Mucosa of descending colon (tissue), 3 donors: ENCODE results near the gene CLSTN2. TPM values are rescaled to one million over a fixed set of nuclear protein-coding genes. Genes with fewer than 3 reads are reported as not detected.

ENCODE experiments used
- ATAC-seq: fragments of 200-7000 bp; cut with Tn5 transposase; one replicate; pipeline ENCODE4 v1.9.1; 2020; ENCODE audit warnings: mild to moderate bottlenecking, moderate library complexity
- DNase-seq, 3 donors: peaks; one replicate each; pipeline ENCODE4 v3.0.0-alpha.2; 2020
- H3K36me3 ChIP-seq: fragments of 200-600 bp; one replicate; pipeline ENCODE4 v1.8.0; 2021; ENCODE audit warnings: low read depth, mild to moderate bottlenecking
- H3K4me1 ChIP-seq: fragments of 200-600 bp; one replicate; pipeline ENCODE4 v1.8.0; 2021; ENCODE audit warnings: low read depth, mild to moderate bottlenecking
- H3K4me3 ChIP-seq: fragments of 200-600 bp; one replicate; pipeline ENCODE4 v1.8.0; 2021; ENCODE audit warnings: mild to moderate bottlenecking
- H3K9me3 ChIP-seq: fragments of 200-600 bp; one replicate; pipeline ENCODE4 v1.8.0; 2021; ENCODE audit warnings: mild to moderate bottlenecking
- intact Hi-C, 2 donors: fragments of 100-400 bp; cut with DNase I in 1 of 2; cut with micrococcal nuclease in 1 of 2; formaldehyde crosslinking; loops; one replicate each; pipeline versions ENCODE4 v1.11.0 to v1.11.1; 2022; cut with DNase I, micrococcal nuclease
- total RNA-seq, 3 donors: library from RNA; stranded (reverse); fragmentation: NEBNext Ultra II Directional in 2 of 3; extraction: Animal tissue kit (Norgen Biotek cat#: 25700) in 2 of 3; gene quantifications; one replicate each; pipeline versions ENCODE4 v1.2.1 to v1.2.4, GENCODE V29; 2021 to 2023
- TF ChIP-seq, protein P1 (sequence below): fragments of 200-600 bp; IDR thresholded peaks from one replicate; pipeline ENCODE4 v1.8.0; 2022; ENCODE audit warnings: antibody characterized with exemption, mild to moderate bottlenecking
- donor health status: DM: no; HTN: no; CAD: no; lungs with moderate emphysema.
- donor health status: DM: no; HTN: no; CAD: no.
- donor health status: DM: no; HTN: yes; CAD: no.

Gene CLSTN2
- total RNA-seq, 3 donors from 2014 or later, result 0.90 to 5.3 (median 2.5) TPM

DNA sequence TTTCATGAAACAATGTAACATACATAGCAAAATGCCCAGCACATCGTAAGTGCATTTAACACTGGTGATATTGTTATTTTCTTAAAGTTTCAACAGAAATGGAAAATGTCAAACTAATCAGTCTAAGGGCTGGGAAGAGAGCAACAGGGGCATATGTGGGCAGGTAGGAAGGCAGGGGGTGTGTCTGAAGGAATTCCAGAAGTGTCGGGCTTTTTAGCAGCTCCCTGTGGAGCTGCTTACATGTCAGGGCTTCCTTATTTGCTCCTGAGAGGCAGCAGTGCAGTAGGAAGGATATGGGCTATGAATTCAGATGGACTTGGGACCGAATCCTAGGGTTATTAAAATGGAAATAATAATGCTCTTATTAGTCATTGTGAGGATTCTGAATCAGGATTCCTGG is 311.6 kb downstream of the CLSTN2 start:
- TF ChIP-seq, protein P1, sequence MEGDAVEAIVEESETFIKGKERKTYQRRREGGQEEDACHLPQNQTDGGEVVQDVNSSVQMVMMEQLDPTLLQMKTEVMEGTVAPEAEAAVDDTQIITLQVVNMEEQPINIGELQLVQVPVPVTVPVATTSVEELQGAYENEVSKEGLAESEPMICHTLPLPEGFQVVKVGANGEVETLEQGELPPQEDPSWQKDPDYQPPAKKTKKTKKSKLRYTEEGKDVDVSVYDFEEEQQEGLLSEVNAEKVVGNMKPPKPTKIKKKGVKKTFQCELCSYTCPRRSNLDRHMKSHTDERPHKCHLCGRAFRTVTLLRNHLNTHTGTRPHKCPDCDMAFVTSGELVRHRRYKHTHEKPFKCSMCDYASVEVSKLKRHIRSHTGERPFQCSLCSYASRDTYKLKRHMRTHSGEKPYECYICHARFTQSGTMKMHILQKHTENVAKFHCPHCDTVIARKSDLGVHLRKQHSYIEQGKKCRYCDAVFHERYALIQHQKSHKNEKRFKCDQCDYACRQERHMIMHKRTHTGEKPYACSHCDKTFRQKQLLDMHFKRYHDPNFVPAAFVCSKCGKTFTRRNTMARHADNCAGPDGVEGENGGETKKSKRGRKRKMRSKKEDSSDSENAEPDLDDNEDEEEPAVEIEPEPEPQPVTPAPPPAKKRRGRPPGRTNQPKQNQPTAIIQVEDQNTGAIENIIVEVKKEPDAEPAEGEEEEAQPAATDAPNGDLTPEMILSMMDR, result no peak
- intact Hi-C loops, result no loop called here
- ATAC-seq (no peak), DNase-seq (no peak)
- Histone ChIP-seq H3K36me3 (no peaks in the 10 kb centered on the region), H3K4me1 (no peaks in the 10 kb centered on the region), H3K4me3 (no peak overlapping the region), H3K9me3 (no peaks in the 10 kb centered on the region)

DNA sequence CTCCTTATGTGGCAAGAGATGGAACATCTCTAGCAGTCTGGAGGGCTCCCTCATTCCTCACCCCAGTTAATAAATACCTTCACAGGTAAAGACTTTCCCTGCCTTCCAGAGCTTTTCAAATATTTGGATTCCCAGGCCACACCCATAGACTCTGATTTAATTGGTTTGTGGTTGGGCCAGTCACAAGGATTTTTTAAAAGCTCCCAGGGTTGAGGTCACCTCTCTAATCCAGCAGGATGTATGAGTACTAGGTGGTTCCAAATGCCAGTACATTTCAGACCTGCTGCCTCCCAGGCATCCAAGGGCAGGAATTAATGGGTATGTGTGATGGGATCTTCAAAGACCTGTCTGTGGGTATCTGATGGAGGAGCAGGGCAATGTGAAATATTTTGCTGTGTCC is 312.8 kb downstream of the CLSTN2 start:
- DNase-seq (no peak), ATAC-seq (peak; percentile 34)
- H3K36me3 ChIP-seq, result no peaks in the 10 kb centered on the region
- no peak overlapping the region for H3K4me3 ChIP-seq
- intact Hi-C loops, result no loop called here
- no peaks in the 10 kb centered on the region for H3K9me3 ChIP-seq
- TF ChIP-seq, protein P1, result no peak
- H3K4me1 ChIP-seq, result no peaks in the 10 kb centered on the region

DNA sequence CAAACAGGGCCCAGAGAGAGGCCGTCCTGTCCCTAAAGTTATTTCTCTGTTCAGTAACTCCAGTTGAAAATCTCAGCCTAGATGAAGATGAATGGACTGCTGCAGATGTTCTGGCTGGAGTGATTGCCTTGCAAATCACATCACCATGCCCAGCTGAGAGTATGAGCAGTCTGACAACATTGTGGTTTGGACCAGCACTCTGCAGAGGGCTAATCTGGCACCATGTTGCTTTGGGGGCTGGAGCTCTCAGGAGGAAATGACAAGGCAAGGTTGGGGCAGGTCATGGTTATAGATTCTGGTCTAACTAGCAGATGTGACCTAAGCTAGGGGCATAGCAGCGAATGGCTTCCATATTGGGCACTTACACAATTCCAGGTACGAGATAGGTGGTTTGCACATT is 314.2 kb downstream of the CLSTN2 start:
- ATAC-seq, result no peak
- H3K4me3 ChIP-seq, result no peak overlapping the region
- TF ChIP-seq, protein P1, result no peak
- no peaks in the 10 kb centered on the region for H3K36me3 ChIP-seq
- H3K4me1 ChIP-seq, result no peaks in the 10 kb centered on the region
- intact Hi-C loops, result no loop called here
- H3K9me3 ChIP-seq, result no peaks in the 10 kb centered on the region
- no peak for DNase-seq

DNA sequence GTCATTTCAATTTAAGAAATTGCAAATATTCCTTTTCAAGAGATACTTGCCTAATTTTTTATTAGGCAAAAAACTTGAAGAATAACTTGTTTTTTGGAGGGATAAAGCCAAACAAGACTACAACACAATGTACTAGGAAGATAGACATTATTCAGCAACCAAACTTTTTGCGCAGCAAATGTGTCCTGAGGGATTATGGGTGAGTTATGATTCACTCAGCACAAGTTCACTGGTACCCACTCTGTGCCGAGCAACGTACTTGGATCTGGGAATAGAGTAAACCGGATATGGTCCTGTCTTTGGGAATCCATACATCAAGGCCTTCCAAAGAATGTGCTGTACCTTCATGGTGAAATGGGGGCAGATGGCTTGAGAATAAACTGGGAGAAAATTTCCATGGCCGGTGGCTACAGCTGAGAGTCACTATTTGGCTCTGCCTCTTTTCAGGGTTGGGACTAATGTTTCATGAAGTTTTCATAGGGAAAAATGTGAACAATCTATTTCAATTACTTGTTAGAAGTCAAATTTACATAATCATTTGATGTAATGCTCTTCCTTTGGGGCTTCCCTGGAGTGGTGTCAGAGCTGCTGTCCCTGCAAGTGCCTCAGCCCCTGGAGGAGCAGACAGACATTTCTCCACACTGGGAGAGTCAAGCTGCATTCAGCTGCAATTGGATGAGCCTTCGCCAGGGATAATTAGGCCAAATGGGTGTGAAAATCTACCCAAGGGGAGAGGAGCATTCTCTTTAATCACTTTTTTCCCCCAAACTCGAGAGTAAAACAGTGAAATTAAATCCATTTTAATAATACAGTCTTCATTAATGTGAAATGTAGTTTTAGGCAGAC is 315.2 kb downstream of the CLSTN2 start:
- Histone ChIP-seq H3K4me3 (no peak overlapping the region), H3K9me3 (no peaks in the 10 kb centered on the region), H3K36me3 (no peaks in the 10 kb centered on the region), H3K4me1 (no peaks in the 10 kb centered on the region)
- intact Hi-C loops, result no loop called here
- TF ChIP-seq, protein P1, result no peak
- DNase-seq (no peak), ATAC-seq (no peak)

DNA sequence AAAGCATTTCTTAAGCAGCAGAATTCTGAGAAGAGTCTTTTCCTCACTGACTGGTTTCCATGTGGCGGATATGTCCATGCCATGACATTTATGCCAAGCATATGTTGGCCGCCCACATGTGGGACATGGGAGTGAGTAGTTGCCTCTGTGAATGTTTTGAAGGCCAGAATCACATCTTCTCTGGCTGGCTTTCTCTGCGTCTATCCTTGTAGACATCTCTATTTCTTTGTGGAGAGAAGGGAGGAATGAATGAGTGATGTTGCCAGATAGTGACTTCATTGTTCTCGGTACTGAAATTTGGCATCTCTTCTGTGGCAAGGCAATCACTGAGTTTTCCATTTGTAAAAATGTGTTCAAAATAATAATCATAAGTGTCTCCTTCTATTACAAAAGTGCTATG is 316.0 kb downstream of the CLSTN2 start:
- no peak overlapping the region for H3K4me3 ChIP-seq
- no peaks in the 10 kb centered on the region for H3K4me1 ChIP-seq
- TF ChIP-seq, protein P1, result no peak
- no peak for ATAC-seq
- DNase-seq, result no peak
- intact Hi-C loops, result no loop called here
- no peaks in the 10 kb centered on the region for H3K9me3 ChIP-seq
- H3K36me3 ChIP-seq, result no peaks in the 10 kb centered on the region
